NT2/D1 (cell line): ENCODE results near the gene KRTAP5-7.

Source experiments
- YY1 ChIP-seq: IDR thresholded peaks from 2 replicates; pipeline ENCODE4 v1.6.1; 2011; ENCODE audit not compliant: insufficient read length, insufficient read depth
- ZNF274 ChIP-seq: IDR thresholded peaks from 2 replicates; pipeline ENCODE4 v1.6.1; 2011; ENCODE audit warnings: mild to moderate bottlenecking, low read depth, low read length

GRCh38 chr11:71489311-71490043, 37.6 kb upstream of the KRTAP5-7 start:
- TF ChIP-seq ZNF274, result no peak
- no peak for TF ChIP-seq YY1
